Ishikawa (cell line): ENCODE measurements around the gene CACNA1D.

ENCODE experiments used
- CEBPB ChIP-seq: IDR thresholded peaks from 2 replicates; pipeline ENCODE4 v1.6.1; 2012
- CREB1 ChIP-seq: IDR thresholded peaks from 2 replicates; pipeline ENCODE4 v1.6.1; 2012; ENCODE audit warnings: low read depth
- EGR1 ChIP-seq: IDR thresholded peaks from 2 replicates; pipeline ENCODE4 v1.6.1; 2012
- EP300 ChIP-seq: IDR thresholded peaks from 2 replicates; pipeline ENCODE4 v1.6.1; 2012; ENCODE audit warnings: borderline replicate concordance
- FOXM1 ChIP-seq: IDR thresholded peaks from 2 replicates; pipeline ENCODE4 v1.6.1; 2012; ENCODE audit warnings: low read depth, borderline replicate concordance
- NFIC ChIP-seq: IDR thresholded peaks from 2 replicates; pipeline ENCODE4 v1.6.1; 2012
- RAD21 ChIP-seq: IDR thresholded peaks from 2 replicates; pipeline ENCODE4 v1.6.1; 2012; ENCODE audit warnings: low read depth
- REST ChIP-seq: IDR thresholded peaks from 2 replicates; pipeline ENCODE4 v1.6.1; 2012; ENCODE audit warnings: low read depth, mild to moderate bottlenecking
- TAF1 ChIP-seq: IDR thresholded peaks from 2 replicates; pipeline ENCODE4 v1.6.1; 2012; ENCODE audit warnings: low read depth, mild to moderate bottlenecking
- TCF12 ChIP-seq: IDR thresholded peaks from 2 replicates; pipeline ENCODE4 v1.6.1; 2012; ENCODE audit warnings: low read depth
- TEAD4 ChIP-seq: IDR thresholded peaks from 2 replicates; pipeline ENCODE4 v1.6.1; 2012
- USF1 ChIP-seq: IDR thresholded peaks from 2 replicates; pipeline ENCODE4 v1.6.1; 2012
- YY1 ChIP-seq: IDR thresholded peaks from 2 replicates; pipeline ENCODE4 v1.6.1; 2012; ENCODE audit warnings: low read depth
- ZBTB7A ChIP-seq: IDR thresholded peaks from 2 replicates; pipeline ENCODE4 v1.6.1; 2012; ENCODE audit warnings: low read depth
- TF ChIP-seq, protein P1 (sequence below): IDR thresholded peaks from 2 replicates; pipeline ENCODE4 v1.6.1; 2012

Gene CACNA1D

DNA sequence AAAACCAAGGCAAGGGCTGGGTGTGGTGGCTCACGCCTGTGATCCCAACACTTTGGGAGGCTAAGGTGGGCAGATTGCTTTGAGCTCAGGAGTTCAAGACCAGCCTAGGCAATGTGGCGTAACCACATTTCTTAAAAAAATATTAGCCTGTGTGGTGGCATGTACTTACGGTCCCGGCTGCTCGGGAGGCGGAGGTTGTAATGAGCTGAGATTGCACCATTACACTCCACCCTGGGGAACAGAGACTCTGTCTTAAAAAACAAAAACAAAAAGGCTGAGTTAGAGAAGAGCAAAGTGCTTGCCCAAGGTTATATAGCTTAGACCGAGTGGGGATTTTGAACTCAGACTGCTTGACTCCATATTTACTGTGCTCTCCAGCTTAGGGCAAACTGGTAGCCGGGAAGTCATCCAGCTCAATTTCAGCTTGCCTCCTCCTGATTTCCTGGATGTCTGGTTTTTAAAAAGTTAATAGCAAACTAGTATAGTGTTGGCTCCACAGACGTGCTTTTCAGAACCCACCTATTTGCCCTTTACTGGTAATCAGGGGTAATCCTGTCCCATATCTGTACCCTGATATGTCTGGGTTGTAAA is 138.9 kb downstream of the CACNA1D start:
- TF ChIP-seq EGR1: no peak

- TF ChIP-seq ZBTB7A: no peak
- no peak for TF ChIP-seq TAF1
- no peak for TF ChIP-seq EGR1
- no peak for TF ChIP-seq TEAD4
- TF ChIP-seq TCF12: no peak
- TF ChIP-seq, protein P1, sequence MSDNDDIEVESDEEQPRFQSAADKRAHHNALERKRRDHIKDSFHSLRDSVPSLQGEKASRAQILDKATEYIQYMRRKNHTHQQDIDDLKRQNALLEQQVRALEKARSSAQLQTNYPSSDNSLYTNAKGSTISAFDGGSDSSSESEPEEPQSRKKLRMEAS: no peak
- no peak for TF ChIP-seq YY1
- TF ChIP-seq REST: no peak
- no peak for TF ChIP-seq CEBPB
- TF ChIP-seq USF1: no peak
- no peak for TF ChIP-seq EP300
- TF ChIP-seq FOXM1: no peak
- TF ChIP-seq NFIC: no peak
- TF ChIP-seq CREB1: no peak
- no peak for TF ChIP-seq RAD21
These were observed 140.6 kb downstream of the CACNA1D start for GRCh38 chr3:53635041-53635440.

DNA sequence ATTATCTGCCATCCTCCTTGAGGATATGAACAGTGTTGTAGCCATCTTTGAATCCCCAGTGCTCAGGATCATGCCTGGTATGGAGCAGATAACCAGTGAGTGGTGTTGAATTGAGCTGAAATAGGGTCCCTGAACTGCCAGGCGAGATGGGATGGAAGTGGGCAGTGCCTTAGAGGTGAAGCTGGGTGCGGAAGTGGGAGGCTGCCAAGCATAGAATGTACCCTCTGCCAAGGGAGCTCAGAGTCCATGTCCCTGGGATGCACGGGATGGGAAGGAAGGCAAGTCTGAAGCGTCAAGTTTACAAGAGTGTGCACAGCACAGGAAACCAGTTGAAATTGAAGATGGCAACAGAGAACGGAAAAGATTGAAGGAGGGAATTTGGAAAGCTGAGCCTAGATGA is 147.0 kb downstream of the CACNA1D start:
- no peak for TF ChIP-seq TCF12
- TF ChIP-seq TEAD4: no peak
- TF ChIP-seq CEBPB: no peak
- TF ChIP-seq TAF1: no peak
- TF ChIP-seq FOXM1: no peak
- no peak for TF ChIP-seq ZBTB7A
- TF ChIP-seq USF1: no peak
- TF ChIP-seq CREB1: no peak
- no peak for TF ChIP-seq RAD21
- TF ChIP-seq, protein P1: no peak
- TF ChIP-seq EGR1: no peak
- no peak for TF ChIP-seq REST
- TF ChIP-seq NFIC: no peak
- TF ChIP-seq YY1: no peak
- no peak for TF ChIP-seq EP300

- TF ChIP-seq CREB1: no peak
- no peak for TF ChIP-seq TAF1
- no peak for TF ChIP-seq NFIC
- TF ChIP-seq EGR1: no peak
- TF ChIP-seq RAD21: no peak
- no peak for TF ChIP-seq TEAD4
- no peak for TF ChIP-seq CEBPB
- no peak for TF ChIP-seq YY1
- no peak for TF ChIP-seq EP300
- TF ChIP-seq ZBTB7A: no peak
- no peak for TF ChIP-seq TCF12
- TF ChIP-seq, protein P1: no peak
- no peak for TF ChIP-seq USF1
- no peak for TF ChIP-seq FOXM1
- TF ChIP-seq REST: no peak
These were observed 147.8 kb downstream of the CACNA1D start for GRCh38 chr3:53642211-53642610.
